PC-3 (cell line): ENCODE data around the gene UBE3C.

ENCODE experiments used
- CTCF ChIP-seq: fragments of 300-600 bp; sonication (generic); conservative IDR thresholded peaks from 2 replicates; pipeline ENCODE4 v1.5.1; 2017; ENCODE audit warnings: antibody characterized with exemption, low read depth, mild to moderate bottlenecking, low read length
- EZH2 ChIP-seq: fragments of 300-600 bp; sonication (generic); IDR thresholded peaks from one replicate; pipeline ENCODE4 v1.6.1; 2017; ENCODE audit warnings: antibody characterized with exemption, mild to moderate bottlenecking, low read length; ENCODE audit not compliant: unreplicated experiment

GRCh38 chr7:157276091-157276561, 137.4 kb downstream of the UBE3C start:
- TF ChIP-seq CTCF: no peak
- no peak for TF ChIP-seq EZH2
